WI38 (cell line): ENCODE data around the gene MAPK11.

ENCODE experiments used
- H3K4me3 ChIP-seq: 2 replicates; pipeline ENCODE4 v1.5.1; 2011; ENCODE audit warnings: low read depth, mild to moderate bottlenecking, control low read depth, low read length
- CTCF ChIP-seq: IDR thresholded peaks from 2 replicates; pipeline ENCODE4 v1.5.1; 2012; ENCODE audit warnings: low read depth, mild to moderate bottlenecking, control low read depth, low read length

The MAPK11 gene

GRCh38 chr22:50262973-50263617, 7.1 kb downstream of the MAPK11 start:
- H3K4me3 ChIP-seq: no peak overlapping the region
- no peak for TF ChIP-seq CTCF

GRCh38 chr22:50262460-50262911, 7.7 kb downstream of the MAPK11 start:
- H3K4me3 ChIP-seq: no peak overlapping the region
- no peak for TF ChIP-seq CTCF

- TF ChIP-seq CTCF: no peak
- peak within 1 kb of the TSS; percentile 71 for H3K4me3 ChIP-seq
These were observed 8.3 kb downstream of the MAPK11 start, which contains the start of gene MAPK12 for GRCh38 chr22:50261615-50262459. Gene MAPK12, minus strand, starts transcription at chr22:50261683. Its CDS starts 174 bp downstream, at chr22:50261509.

- peak overlapping the region; percentile 71 for H3K4me3 ChIP-seq
- no peak for TF ChIP-seq CTCF
These were observed 9.2 kb downstream of the MAPK11 start for GRCh38 chr22:50260801-50261614.

GRCh38 chr22:50260434-50260800, 9.8 kb downstream of the MAPK11 start:
- TF ChIP-seq CTCF: no peak

GRCh38 chr22:50259302-50259701, 10.9 kb downstream of the MAPK11 start:
- TF ChIP-seq CTCF: no peak
- H3K4me3 ChIP-seq: no peak overlapping the region

More at GRCh38 chr22:50260434-50260800, 9.8 kb downstream of the MAPK11 start:
- H3K4me3 ChIP-seq: peak overlapping the region; percentile 71
